Thyroid gland (tissue), 4 donors: ENCODE measurements around the gene PCSK2. TPM values are rescaled to one million over a fixed set of nuclear protein-coding genes. Genes with fewer than 3 reads are reported as not detected.

ENCODE experiments used
- DNase-seq, 2 donors: peaks; one replicate each; pipeline ENCODE4 v3.0.0-alpha.2; 2019
- H3K27ac ChIP-seq, 3 donors: fragments of 200-600 bp; sonication (generic); 1 replicate in 2 of 3; 2 replicates in 1 of 3; pipeline ENCODE4 v1.5.1; 2016 to 2019; ENCODE audit warnings: mild to moderate bottlenecking in 1 of 3, moderate library complexity in 1 of 3
- H3K27me3 ChIP-seq: fragments of 200-600 bp; sonication (generic); one replicate; pipeline ENCODE4 v1.5.1; 2019
- H3K36me3 ChIP-seq, 2 donors: fragments of 200-600 bp; sonication (generic); one replicate each; pipeline ENCODE4 v1.5.1; 2016 to 2019
- H3K4me1 ChIP-seq, 2 donors: fragments of 200-600 bp; sonication (generic); one replicate each; pipeline ENCODE4 v1.5.1; 2017 to 2019
- H3K4me3 ChIP-seq, 3 donors: fragments of 200-600 bp; sonication (generic); replicated peaks in 1 of 3; 1 replicate in 2 of 3; 2 replicates in 1 of 3; pipeline ENCODE4 v1.5.1; 2016; ENCODE audit warnings: mild to moderate bottlenecking in 1 of 3
- H3K9me3 ChIP-seq: fragments of 200-600 bp; sonication (generic); one replicate; pipeline ENCODE4 v1.5.1; 2017
- POLR2A ChIP-seq, 2 donors: fragments of 450-650 bp; IDR thresholded peaks; one replicate each; pipeline ENCODE4 v1.6.1; 2017; ENCODE audit warnings: antibody characterized with exemption in 2 of 2, mild to moderate bottlenecking in 2 of 2, moderate library complexity in 1 of 2
- WGBS, 2 donors: methylation state at CpG; one replicate each; pipeline ENCODE4 v1.1.5; 2017; 5-methylcytosine and 5-hydroxymethylcytosine counted together
- intact Hi-C: fragments of 100-400 bp; cut with DNase I; formaldehyde crosslinking; loops from one replicate; pipeline ENCODE4 v1.15.1; 2023
- total RNA-seq, 4 donors: library from RNA; depleted of rRNA; stranded (reverse); fragments of >200 nt; gene quantifications; one replicate each; pipeline ENCODE4 v1.2.3, GENCODE V29; 2016
- TF ChIP-seq, protein P1 (sequence below), 6 experiments: fragments of 200-600 bp in 3 of 6; fragments of 450-650 bp in 3 of 6; sonication (generic) in 3 of 6; IDR thresholded peaks; one replicate each; pipeline ENCODE4 v1.5.1; 2016 to 2019; ENCODE audit warnings: antibody characterized with exemption in 6 of 6, mild to moderate bottlenecking in 2 of 6, inconsistent platforms in 1 of 6, moderate library complexity in 1 of 6

The PCSK2 gene
- total RNA-seq, 4 donors from 2014 or later, result 43.2 to 242 (median 112) TPM

DNA sequence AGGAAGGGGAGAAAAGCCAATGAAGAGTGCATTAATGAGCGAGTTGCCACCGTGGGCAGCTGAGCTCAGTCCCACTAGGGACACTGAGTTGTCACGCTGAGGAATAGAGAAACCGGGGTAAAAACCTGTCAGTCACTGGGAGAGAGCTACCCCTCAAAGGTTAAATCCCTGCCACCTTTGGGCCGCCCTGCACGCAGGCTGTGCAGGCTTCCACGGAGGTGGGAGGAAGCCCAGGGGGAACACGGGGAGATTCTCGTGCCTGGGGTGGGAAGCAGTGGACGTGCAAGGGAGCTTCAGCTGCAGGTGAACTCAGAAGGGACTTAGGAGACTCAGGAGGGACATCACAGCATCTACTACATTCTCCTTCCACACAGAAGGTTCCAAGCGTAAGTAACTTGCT, 253.9 kb downstream of the PCSK2 start:
- Histone ChIP-seq H3K4me3 (no peak overlapping the region), H3K27ac (no peak overlapping the region), H3K36me3 (no peaks in the 10 kb centered on the region), H3K4me1 (no peaks in the 10 kb centered on the region), H3K27me3 (no peaks in the 10 kb centered on the region), H3K9me3 (no peaks in the 10 kb centered on the region)
- TF ChIP-seq, protein P1, sequence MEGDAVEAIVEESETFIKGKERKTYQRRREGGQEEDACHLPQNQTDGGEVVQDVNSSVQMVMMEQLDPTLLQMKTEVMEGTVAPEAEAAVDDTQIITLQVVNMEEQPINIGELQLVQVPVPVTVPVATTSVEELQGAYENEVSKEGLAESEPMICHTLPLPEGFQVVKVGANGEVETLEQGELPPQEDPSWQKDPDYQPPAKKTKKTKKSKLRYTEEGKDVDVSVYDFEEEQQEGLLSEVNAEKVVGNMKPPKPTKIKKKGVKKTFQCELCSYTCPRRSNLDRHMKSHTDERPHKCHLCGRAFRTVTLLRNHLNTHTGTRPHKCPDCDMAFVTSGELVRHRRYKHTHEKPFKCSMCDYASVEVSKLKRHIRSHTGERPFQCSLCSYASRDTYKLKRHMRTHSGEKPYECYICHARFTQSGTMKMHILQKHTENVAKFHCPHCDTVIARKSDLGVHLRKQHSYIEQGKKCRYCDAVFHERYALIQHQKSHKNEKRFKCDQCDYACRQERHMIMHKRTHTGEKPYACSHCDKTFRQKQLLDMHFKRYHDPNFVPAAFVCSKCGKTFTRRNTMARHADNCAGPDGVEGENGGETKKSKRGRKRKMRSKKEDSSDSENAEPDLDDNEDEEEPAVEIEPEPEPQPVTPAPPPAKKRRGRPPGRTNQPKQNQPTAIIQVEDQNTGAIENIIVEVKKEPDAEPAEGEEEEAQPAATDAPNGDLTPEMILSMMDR (IDR thresholded peaks at IDR 0.05), result no peak
- TF ChIP-seq POLR2A (IDR thresholded peaks at IDR 0.05), result no peak
- intact Hi-C loops, result no loop called here
- 85 to 93% methylated on average over 11 of the region's 11 CpGs for WGBS, 2 donors
- DNase-seq, result no peak

DNA sequence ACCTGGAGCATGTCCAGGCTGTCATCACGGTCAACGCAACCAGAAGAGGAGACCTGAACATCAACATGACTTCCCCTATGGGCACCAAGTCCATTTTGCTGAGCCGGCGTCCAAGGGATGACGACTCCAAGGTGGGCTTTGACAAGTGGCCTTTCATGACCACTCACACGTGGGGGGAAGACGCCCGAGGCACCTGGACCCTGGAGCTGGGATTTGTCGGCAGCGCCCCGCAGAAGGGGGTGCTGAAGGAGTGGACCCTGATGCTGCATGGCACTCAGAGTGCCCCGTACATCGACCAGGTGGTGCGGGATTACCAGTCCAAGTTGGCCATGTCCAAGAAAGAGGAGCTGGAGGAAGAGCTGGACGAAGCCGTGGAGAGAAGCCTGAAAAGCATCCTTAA, 254.8 kb downstream of the PCSK2 start:
- H3K4me1 ChIP-seq, result no peaks in the 10 kb centered on the region
- DNase-seq, result no peak
- TF ChIP-seq, protein P1 (IDR thresholded peaks at IDR 0.05), result no peak
- no peak for TF ChIP-seq POLR2A (IDR thresholded peaks at IDR 0.05)
- no peaks in the 10 kb centered on the region for H3K9me3 ChIP-seq
- no peaks in the 10 kb centered on the region for H3K27me3 ChIP-seq
- no peak overlapping the region for H3K4me3 ChIP-seq
- no peak overlapping the region for H3K27ac ChIP-seq
- H3K36me3 ChIP-seq, result no peaks in the 10 kb centered on the region
- intact Hi-C loops, result no loop called here
- 92 to 96% methylated on average over 12 to 14 of the region's 16 CpGs for WGBS, 2 donors

DNA sequence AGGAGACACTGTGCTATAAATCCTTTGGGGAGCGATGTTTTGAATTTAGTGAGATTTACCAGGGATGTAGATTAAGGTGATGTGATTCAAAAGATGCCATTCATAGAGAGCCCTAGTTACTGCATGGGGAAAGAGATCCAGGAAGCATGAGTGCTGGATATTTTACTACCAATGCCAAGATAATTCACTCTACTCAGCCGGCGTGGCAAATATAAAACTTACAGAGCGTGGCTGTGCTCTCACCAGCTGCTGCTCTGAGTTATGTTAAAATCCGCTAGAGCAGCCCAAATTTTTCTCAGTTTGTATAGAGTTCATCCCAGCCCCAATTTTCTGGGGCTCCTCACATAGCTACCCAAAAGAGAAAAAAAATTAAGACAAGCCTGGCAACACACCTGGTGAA, 255.7 kb downstream of the PCSK2 start:
- 78 to 83% methylated on average over 5 of the region's 5 CpGs for WGBS, 2 donors
- intact Hi-C loops, result no loop called here
- Histone ChIP-seq H3K4me1 (no peaks in the 10 kb centered on the region), H3K36me3 (no peaks in the 10 kb centered on the region), H3K27me3 (no peaks in the 10 kb centered on the region), H3K9me3 (no peaks in the 10 kb centered on the region), H3K4me3 (no peak overlapping the region), H3K27ac (no peak overlapping the region)
- no peak for TF ChIP-seq POLR2A (IDR thresholded peaks at IDR 0.05)
- TF ChIP-seq, protein P1 (IDR thresholded peaks at IDR 0.05), result no peak
- no peak for DNase-seq

DNA sequence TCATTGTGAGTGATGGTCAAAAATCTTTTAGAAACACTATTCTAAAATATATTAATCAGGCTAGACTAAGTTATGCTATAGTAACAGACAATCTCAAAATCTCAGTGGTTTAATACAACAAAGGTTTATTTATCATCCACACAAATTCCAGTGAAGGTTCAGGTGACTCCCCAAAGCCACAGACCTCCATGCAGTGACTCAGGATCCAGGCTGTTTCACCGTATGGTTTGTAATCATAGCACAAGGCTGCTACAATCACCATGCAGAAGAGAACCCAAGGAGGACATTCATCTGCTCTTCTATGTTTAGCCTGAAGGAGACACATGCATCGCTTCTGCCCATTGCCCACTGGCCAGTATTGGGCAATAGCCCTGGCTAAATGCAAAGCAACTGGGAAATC, 258.2 kb downstream of the PCSK2 start:
- H3K27me3 ChIP-seq, result no peaks in the 10 kb centered on the region
- TF ChIP-seq, protein P1 (IDR thresholded peaks at IDR 0.05), result no peak
- TF ChIP-seq POLR2A (IDR thresholded peaks at IDR 0.05), result no peak
- intact Hi-C loops, result no loop called here
- H3K9me3 ChIP-seq, result no peaks in the 10 kb centered on the region
- WGBS, 2 donors, result 96 to 98% methylated on average over 2 of the region's 2 CpGs
- DNase-seq, result no peak
- H3K27ac ChIP-seq, result no peak overlapping the region
- H3K4me1 ChIP-seq, result no peaks in the 10 kb centered on the region
- no peaks in the 10 kb centered on the region for H3K36me3 ChIP-seq
- no peak overlapping the region for H3K4me3 ChIP-seq

DNA sequence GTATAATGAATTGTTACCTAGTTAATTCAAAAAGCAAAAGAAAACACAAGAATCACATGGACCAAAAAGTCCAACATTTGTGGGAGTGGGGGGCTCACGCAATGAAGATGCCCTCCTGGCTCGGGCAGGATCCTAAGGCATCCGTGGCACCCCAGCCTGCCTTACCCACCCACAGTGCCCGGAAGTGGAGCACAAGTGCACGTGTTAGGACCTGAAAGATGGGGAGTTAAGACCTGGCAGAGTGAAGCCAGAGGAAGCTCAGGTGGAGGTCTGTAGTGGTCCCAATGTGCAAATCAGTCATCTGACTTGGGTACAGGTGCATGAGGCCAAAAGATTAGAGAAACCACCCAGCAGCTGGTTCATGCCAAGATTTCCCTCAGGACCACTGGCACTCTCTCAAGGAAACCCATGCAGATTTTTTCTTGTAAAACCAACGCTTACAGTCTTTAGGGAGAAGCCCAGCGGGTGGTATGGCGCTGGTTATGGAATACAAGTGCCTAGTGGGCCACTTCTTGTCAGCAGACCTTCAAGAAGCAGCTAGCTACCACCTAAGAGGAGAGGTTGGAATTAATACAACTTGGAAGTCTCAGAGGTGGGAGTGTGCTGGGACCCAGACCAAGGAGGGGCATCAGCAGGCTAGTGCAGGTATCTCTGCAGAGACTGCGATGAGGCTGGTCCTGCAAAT, 262.2 kb downstream of the PCSK2 start:
- no peak overlapping the region for H3K4me3 ChIP-seq
- no peak overlapping the region for H3K27ac ChIP-seq
- intact Hi-C loops, result no loop called here
- WGBS, 2 donors, result 90 to 93% methylated on average over 9 of the region's 9 CpGs
- no peaks in the 10 kb centered on the region for H3K9me3 ChIP-seq
- DNase-seq, result no peak
- no peaks in the 10 kb centered on the region for H3K4me1 ChIP-seq
- no peaks in the 10 kb centered on the region for H3K36me3 ChIP-seq
- no peaks in the 10 kb centered on the region for H3K27me3 ChIP-seq
- no peak for TF ChIP-seq POLR2A (IDR thresholded peaks at IDR 0.05)
- TF ChIP-seq, protein P1 (IDR thresholded peaks at IDR 0.05), result no peak
